Heart left ventricle (tissue), 13 donors: Measurements from ENCODE around the gene KCNIP3.

Source experiments
- POLR2A ChIP-seq, 2 donors: fragments of 450-650 bp; IDR thresholded peaks; one replicate each; pipeline ENCODE4 v1.6.1; 2017; ENCODE audit warnings: antibody characterized with exemption in 2 of 2, mild to moderate bottlenecking in 2 of 2, moderate library complexity in 2 of 2
- TF ChIP-seq, protein P1 (sequence below), 12 donors: fragments of 200-600 bp; sonication (generic) in 4 of 12; IDR thresholded peaks; one replicate each; pipeline versions ENCODE4 v1.5.0 to v1.8.0; 2018 to 2022; ENCODE audit warnings: antibody characterized with exemption in 12 of 12, mild to moderate bottlenecking in 5 of 12
- donor health status: ischemic (EF 13 %, LVEDD 7.1; RV severe dilation, severe dysfunction).
- donor health status: DM: no; HTN: yes; CAD: no.
- donor health status: DM: no; HTN: no; CAD: no.
- donor health status: ischemic (EF 25% LVEDD 6.9; RV normal size, moderate dysfunction).
- donor health status: ischemic (EF 25% LVEDD 5.7; RV mildly dilated, moderate dysfunction).
- donor health status: ischemic (EF 35%, LVEDD 5.7; RV mildly dilated, moderate dysfunction).
- donor health status: nonischemic (EF 11% LVEDD 7.7; RV severe dilation, severe dysfunction).
- donor health status: DM: yes; HTN: yes; CAD: no.
- donor health status: PGD.
- donor health status: ischemic (EF 29% LVEDD 5.4; RV normal size, mild dysfunction).
- donor health status: nonischemic (EF 23%, LVEDD 6.1; RV moderate dilation, normal function).

DNA sequence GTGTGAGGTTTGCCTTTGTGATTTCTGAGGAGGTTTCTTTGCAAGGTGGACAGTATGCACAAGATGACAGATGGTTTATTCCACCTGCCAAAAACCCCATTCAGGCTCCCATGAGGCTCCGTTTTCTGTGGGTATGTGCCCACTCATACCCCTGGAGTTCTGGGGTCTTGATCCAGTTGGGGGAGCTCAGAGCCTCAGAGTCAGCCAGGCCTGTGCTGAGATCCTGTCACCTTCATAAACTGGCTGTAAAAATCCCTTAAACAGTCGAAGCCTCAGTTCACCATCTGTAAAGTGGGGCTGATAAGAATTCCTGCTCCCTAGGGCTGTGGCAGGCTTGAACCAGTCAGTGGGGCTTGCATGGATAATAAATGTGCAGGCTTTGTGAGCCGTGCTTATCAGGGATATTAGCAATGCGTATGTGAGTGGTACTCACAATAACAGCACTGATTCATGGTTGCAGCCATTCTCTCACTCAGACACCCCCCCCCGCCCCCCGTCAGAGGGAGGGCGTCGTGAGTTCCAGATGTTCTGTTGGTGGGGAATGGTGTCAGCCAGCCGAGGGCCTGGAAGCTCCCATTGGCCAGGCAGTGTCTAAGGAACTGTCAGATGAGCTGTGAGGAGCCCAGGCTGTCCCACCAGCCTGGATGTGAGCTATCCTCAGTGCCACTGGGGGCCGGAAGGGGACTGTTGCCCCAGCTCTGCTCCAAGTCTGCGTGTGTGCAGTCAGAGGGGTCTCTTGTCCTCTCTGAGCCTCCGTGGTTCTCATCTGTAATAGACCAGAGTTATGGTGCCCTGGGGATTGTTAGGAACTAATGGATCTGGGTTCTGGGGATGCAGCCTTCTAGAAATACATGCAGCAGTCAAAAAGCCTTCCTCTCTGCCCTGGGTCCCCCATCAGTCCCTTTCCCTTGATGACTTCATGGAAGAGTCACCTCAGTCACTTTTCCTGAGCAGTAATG is 51.7 kb downstream of the KCNIP3 start:
- TF ChIP-seq, protein P1, sequence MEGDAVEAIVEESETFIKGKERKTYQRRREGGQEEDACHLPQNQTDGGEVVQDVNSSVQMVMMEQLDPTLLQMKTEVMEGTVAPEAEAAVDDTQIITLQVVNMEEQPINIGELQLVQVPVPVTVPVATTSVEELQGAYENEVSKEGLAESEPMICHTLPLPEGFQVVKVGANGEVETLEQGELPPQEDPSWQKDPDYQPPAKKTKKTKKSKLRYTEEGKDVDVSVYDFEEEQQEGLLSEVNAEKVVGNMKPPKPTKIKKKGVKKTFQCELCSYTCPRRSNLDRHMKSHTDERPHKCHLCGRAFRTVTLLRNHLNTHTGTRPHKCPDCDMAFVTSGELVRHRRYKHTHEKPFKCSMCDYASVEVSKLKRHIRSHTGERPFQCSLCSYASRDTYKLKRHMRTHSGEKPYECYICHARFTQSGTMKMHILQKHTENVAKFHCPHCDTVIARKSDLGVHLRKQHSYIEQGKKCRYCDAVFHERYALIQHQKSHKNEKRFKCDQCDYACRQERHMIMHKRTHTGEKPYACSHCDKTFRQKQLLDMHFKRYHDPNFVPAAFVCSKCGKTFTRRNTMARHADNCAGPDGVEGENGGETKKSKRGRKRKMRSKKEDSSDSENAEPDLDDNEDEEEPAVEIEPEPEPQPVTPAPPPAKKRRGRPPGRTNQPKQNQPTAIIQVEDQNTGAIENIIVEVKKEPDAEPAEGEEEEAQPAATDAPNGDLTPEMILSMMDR (IDR thresholded peaks at IDR 0.05) = no peak
- TF ChIP-seq POLR2A (IDR thresholded peaks at IDR 0.05) = no peak
